Activated CD8-positive, alpha-beta memory T cell treated with anti-CD3 and anti-CD28 coated beads for 36 hours (primary cell): Measurements from ENCODE around the gene FBXL7. TPM values are rescaled to one million over a fixed set of nuclear protein-coding genes. Genes with fewer than 3 reads are reported as not detected.

ENCODE experiments used
- CTCF ChIA-PET: fragments of 350-600 bp; sonication (Branson Sonifier 250); formaldehyde crosslinking; loops from one replicate; lab custom pipeline; 2021; ENCODE audit warnings: antibody characterized with exemption; lab: Charles Lee
- POLR2A ChIA-PET: fragments of 350-600 bp; sonication (Branson Sonifier 250); formaldehyde crosslinking; loops from one replicate; lab custom pipeline; 2021; ENCODE audit warnings: antibody characterized with exemption; lab: Charles Lee
- total RNA-seq, 2 experiments: library from RNA; stranded (reverse); gene quantifications; one replicate each; pipeline ENCODE4 v1.2.3, GENCODE V29; 2021

Gene FBXL7
- total RNA-seq, 2 experiments from 2014 or later, result not detected

GRCh38 chr5:15638296-15638695 lies 138.3 kb downstream of the FBXL7 start:
- ChIA-PET POLR2A (no interaction called here), CTCF (no interaction called here)

GRCh38 chr5:15639288-15639687 lies 139.3 kb downstream of the FBXL7 start:
- ChIA-PET CTCF (no interaction called here), POLR2A (no interaction called here)

- ChIA-PET CTCF (no interaction called here), POLR2A (no interaction called here)
These were observed 140.1 kb downstream of the FBXL7 start for GRCh38 chr5:15640116-15640515.

- CTCF ChIA-PET, result no interaction called here
- POLR2A ChIA-PET, result no interaction called here
These were observed 143.8 kb downstream of the FBXL7 start for GRCh38 chr5:15643731-15644130.

GRCh38 chr5:15645381-15646160 lies 145.6 kb downstream of the FBXL7 start:
- CTCF ChIA-PET, result no interaction called here

GRCh38 chr5:15646371-15646770 lies 146.4 kb downstream of the FBXL7 start:
- CTCF ChIA-PET, result no interaction called here
- POLR2A ChIA-PET, result no interaction called here

More at GRCh38 chr5:15645381-15646160, 145.6 kb downstream of the FBXL7 start:
- POLR2A ChIA-PET, result no interaction called here

GRCh38 chr5:15647251-15647650 lies 147.3 kb downstream of the FBXL7 start:
- ChIA-PET CTCF (no interaction called here), POLR2A (no interaction called here)

- CTCF ChIA-PET, result no interaction called here
- POLR2A ChIA-PET, result no interaction called here
These were observed 150.3 kb downstream of the FBXL7 start for GRCh38 chr5:15650266-15650665.

- CTCF ChIA-PET, result no interaction called here
- POLR2A ChIA-PET, result no interaction called here
These were observed 154.8 kb downstream of the FBXL7 start for GRCh38 chr5:15654779-15655178.

- ChIA-PET POLR2A (no interaction called here), CTCF (no interaction called here)
These were observed 155.7 kb downstream of the FBXL7 start for GRCh38 chr5:15655683-15656082.

- ChIA-PET POLR2A (no interaction called here), CTCF (no interaction called here)
These were observed 165.0 kb downstream of the FBXL7 start for GRCh38 chr5:15664961-15665360.

GRCh38 chr5:15669826-15670225 lies 169.8 kb downstream of the FBXL7 start:
- POLR2A ChIA-PET, result no interaction called here
- CTCF ChIA-PET, result no interaction called here

- CTCF ChIA-PET, result no interaction called here
- POLR2A ChIA-PET, result no interaction called here
These were observed 174.7 kb downstream of the FBXL7 start for GRCh38 chr5:15674716-15675115.

GRCh38 chr5:15676591-15676990 lies 176.6 kb downstream of the FBXL7 start:
- POLR2A ChIA-PET, result no interaction called here

GRCh38 chr5:15679161-15679560 lies 179.2 kb downstream of the FBXL7 start:
- ChIA-PET POLR2A (no interaction called here), CTCF (interaction anchor here (0.7 kb wide), 1 partner anchor 82 kb away, joined by 3 read pairs; no protein-coding TSS in a partner anchor)

More at GRCh38 chr5:15676591-15676990, 176.6 kb downstream of the FBXL7 start:
- CTCF ChIA-PET, result no interaction called here

- ChIA-PET POLR2A (no interaction called here), CTCF (interaction anchor here (0.6 kb wide), 1 partner anchor 379 kb away, joined by 4 read pairs; no protein-coding TSS in a partner anchor)
These were observed 180.5 kb downstream of the FBXL7 start for GRCh38 chr5:15680455-15680854.

GRCh38 chr5:15682122-15682521 lies 182.1 kb downstream of the FBXL7 start:
- POLR2A ChIA-PET, result no interaction called here
- CTCF ChIA-PET, result no interaction called here

GRCh38 chr5:15682566-15682965 lies 182.6 kb downstream of the FBXL7 start:
- POLR2A ChIA-PET, result no interaction called here
- CTCF ChIA-PET, result no interaction called here

GRCh38 chr5:15683332-15683731 lies 183.4 kb downstream of the FBXL7 start:
- POLR2A ChIA-PET, result no interaction called here
- CTCF ChIA-PET, result no interaction called here

GRCh38 chr5:15687401-15687800 lies 187.4 kb downstream of the FBXL7 start:
- POLR2A ChIA-PET, result no interaction called here
- CTCF ChIA-PET, result no interaction called here

- ChIA-PET CTCF (no interaction called here), POLR2A (no interaction called here)
These were observed 189.9 kb downstream of the FBXL7 start for GRCh38 chr5:15689836-15690235.
